HG03025 (cell line): Measurements from ENCODE around the gene HYAL1.
A peak's percentile ranks its signal among the peaks of the same experiment; 100 is the strongest.
"Not testable (repeated sequence)": the region's sequence is repeated elsewhere in the genome, so short reads cannot be mapped to it uniquely, and the experiment has no call there.

Experiments used
- ATAC-seq: cut with Tn5 transposase; IDR thresholded peaks from one replicate; pipeline ENCODE4 v1.9.1; 2021; ENCODE audit warnings: mild to moderate bottlenecking, moderate library complexity; ENCODE audit not compliant: unreplicated experiment, low FRiP score

HYAL1 gene

DNA sequence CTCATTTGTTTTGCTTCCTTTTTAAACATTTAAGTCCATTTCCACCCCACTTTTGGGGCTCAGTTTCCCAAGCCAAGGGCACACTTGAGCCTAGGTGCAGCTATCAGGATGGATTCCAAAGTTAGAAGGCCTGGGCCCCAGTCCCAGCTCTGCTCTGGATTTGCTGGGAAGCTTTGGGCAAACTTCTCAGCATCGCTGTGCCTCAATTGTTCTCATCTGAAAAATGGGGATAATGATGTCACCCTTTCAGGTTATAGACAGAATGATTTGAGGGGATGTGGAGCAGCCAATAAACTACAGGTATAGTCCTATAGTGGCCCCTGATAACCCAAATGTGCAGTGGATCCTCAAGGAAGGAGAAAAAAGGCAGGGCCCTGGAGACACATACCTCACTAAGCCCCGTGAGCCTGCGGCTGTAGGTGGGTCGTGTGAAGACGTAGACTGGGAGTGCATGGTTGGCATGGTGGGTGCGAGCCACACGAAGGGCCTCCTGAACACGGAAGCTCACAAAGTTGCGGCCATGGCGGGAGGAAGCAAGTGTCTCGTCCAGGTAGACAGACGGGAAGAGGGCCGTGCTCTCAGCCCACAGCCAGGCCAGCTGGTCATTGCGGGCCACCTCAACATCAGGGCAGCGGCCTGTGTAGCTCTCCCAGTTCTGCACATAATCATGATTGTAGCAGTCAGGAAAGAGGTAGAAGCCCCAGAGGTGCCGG, 16.0 kb upstream of the HYAL1 start:
- no peak for ATAC-seq

- ATAC-seq: no peak
Measured at GRCh38 chr3:50318615-50319014, 15.2 kb upstream of the HYAL1 start.

DNA sequence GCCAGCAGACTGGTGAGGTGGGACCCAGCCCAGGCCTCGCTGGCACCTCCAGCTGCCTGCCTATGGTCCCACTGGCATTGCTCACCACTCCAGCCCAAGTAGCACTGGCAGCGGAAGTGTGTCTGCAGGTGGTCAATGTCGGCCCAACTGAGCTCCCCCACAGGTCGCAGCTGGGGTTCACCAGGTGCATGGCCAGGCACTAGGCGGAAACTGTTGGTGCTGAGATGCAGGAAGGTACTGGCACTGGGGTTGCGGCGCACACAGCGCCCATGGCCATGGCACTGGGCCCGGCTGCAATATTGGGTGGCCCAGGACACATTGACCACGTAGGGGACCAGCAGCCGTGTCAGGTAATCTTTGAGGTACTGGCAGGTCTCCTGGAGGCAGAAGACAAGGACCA, 14.8 kb upstream of the HYAL1 start:
- no peak for ATAC-seq

- no peak for ATAC-seq
Measured at GRCh38 chr3:50317300-50317699, 13.9 kb upstream of the HYAL1 start.

GRCh38 chr3:50316657-50317242, 13.4 kb upstream of the HYAL1 start:
- no peak for ATAC-seq

GRCh38 chr3:50314816-50315215, 11.4 kb upstream of the HYAL1 start:
- no peak for ATAC-seq

DNA sequence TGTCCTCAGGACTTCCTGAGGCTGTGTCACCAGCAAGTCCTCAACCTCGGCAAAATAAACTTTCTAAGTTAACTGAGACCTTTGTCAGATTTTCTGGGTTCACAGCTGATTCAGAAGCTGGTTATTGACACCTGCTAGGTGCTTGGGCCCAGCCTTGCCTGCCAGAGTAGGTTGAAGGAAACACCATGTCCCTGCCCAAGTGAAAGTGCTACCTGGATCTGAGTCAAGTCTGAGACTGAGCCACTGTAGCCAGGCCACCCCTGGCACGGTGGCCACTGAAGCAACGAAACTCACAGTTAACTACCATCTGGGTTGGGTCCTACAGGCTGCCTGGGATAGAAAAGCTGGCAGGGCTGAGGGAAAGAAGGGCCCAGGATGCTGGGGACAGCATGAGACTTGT, 11.0 kb upstream of the HYAL1 start:
- ATAC-seq: no peak

DNA sequence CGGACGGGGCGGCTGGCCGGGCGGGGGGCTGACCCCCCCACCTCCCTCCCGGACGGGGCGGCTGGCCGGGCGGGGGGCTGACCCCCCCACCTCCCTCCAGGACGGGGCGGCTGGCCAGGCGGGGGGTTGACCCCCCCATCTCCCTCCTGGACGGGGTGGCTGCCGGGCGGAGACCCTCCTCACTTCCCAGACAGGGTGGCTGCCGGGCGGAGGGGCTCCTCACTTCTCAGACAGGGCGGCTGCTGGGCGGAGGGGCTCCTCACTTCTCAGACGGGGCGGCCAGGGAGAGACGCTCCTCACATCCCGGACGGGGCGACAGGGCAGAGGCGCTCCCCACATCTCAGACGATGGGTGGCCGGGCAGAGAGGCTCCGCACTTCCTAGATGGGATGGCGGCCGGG, 8.7 kb upstream of the HYAL1 start:
- not testable (repeated sequence) for ATAC-seq

DNA sequence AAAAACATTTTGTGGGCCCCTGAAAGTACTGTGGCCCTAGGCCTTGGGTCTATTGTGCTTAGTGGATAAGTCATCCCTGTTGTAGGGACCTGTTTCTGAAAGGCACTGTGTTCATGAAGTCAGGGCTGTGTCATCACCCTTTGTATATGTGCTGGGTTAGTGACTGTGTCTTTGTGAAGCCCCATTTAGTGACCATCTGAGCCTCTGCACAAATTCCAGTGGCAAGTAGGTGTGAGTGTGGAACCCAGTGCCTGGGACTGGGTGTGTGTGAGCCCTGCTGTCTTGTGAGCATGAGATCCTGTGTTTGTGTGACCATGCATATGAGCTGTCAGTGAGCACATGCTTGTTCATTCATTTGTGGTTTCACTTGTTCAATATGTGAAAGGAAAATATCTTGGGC, 1.2 kb upstream of the HYAL1 start:
- no peak for ATAC-seq

DNA sequence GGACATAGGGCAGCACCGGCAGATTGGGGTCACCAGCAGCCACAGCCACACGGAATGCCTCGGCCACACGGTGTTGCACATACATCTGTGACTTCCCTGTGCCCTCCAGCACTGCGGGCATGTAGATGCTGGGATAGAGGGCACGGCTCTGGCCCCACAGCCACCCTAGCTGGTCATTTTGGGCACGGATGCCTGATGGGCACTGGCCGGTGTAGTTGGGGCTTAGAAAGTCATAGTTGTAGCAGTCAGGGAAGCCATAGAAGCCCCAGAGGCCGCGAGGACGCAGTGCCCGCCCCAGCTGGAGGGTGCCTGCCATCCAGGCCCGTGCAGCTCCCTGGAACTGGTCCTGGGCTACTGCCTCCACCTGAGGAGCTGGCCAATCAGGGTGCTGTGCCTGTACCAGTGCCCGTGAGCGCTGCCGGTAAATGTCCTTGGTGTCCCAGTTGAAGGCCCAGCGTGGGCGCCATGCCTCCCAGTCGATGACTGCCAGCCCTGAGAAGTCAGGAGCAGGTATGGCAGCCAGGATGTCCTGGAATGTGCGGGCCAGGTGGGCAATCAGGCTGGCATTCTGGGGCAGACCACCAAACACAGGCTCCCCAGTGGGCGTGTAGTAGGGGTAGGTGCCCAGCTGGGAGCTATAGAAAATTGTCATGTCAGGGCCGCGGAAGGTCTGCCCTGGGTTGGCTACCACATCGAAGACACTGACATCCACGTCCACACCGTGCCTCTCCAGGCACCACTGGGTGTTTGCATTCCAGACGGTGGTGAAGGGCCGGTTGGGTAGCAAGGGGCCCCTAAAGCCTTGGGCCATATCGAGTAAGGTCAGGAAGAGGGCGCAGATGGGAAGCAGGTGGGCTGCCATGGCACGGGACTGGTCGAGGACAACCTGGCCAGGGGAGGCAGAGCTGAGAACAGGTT, 1.0 kb downstream of the HYAL1 start:
- ATAC-seq: no peak

DNA sequence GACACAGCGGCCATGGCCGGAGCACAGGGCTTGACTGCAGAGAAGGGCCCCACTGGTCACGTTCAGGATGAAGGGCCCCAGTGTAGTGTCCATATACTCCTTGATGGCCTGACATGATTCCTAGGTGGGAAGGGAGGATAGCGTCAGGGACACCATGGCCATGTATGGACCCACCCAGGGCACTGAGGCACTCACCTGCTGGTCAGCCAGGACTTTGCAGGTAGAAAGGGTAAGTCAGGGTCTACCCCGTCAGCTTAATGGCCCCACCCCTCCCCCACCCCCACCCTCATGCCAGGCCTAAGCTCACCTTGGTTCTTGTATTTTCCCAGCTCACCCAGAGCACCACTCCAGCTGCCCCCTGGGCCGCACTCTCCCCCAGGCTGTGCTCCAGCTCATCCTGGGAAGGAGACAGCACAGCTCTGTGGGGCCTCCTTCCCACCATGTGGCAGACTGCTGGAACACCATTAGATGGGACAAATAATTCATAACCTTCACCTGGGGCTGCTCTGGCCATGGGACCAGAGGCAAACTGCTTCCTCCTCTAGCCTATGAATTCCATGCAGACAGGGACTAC, 2.6 kb downstream of the HYAL1 start:
- no peak for ATAC-seq

- ATAC-seq: no peak
Measured at GRCh38 chr3:50299929-50300680, 3.3 kb downstream of the HYAL1 start.

DNA sequence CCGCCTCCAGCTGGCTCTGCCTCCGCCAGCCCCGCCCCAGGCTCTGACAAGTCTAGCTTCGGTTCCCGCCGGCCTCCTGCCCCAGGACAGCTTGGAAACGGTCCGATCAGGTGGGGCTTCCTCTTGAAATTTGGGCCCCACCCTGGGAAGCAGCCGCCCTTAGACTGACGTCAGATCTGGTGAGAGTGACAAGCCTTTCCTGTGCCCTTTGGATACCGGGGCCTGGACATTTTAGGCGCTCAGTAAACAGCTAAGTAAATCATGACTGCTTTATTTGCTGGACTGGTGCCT, 3.8 kb downstream of the HYAL1 start:
- no peak for ATAC-seq

DNA sequence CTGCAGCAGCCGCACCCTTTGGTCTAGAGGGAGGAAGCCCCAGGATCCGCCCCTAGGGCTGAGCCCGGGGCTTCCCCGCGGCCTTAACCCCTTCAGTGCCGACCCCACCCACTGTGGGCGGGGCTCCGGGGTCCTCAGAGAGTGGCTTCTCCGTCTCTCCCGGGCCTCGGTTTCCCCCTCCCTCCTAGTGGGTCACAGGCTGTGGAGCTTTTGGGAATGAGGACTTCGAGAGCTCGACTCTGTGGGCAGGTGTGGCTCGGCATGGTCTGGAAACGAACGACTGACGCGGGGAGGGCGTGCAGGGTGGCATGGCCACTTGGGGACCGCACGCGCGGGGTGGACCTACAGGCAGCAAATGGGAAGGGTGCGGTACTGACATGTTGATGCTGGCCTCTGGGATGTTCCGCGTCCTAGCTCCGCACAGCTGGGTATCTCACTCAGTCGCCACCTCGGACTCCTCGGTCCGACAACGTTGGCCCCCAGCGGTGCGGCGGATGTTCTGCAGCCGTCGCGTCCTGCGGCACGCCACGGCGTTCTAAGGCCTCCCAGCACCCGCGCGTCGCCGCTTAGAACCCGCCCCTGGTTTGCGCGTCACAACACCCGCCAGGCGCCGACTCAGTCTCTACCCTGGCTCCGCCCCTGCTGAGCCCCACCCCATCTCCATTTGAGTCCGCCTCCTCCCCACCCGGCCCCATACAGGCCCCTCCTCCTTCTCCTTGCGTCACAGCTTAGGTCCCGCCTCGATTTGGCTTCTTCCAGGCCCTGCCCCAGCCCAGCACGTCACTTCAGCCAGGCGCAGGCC, 4.3 kb downstream of the HYAL1 start, which contains the start of the genes HYAL3 and NAA80:
TSS of gene HYAL3 (minus strand) at position 570 of the 802 bp plus-strand sequence. CDS start 3,803 bp downstream, outside the sequence.
TSS of gene NAA80 (minus strand) at position 570 of the 802 bp plus-strand sequence. CDS start 1,942 bp downstream, outside the sequence.
- ATAC-seq: peak; percentile 76

GRCh38 chr3:50297896-50298725, 5.3 kb downstream of the HYAL1 start:
- no peak for ATAC-seq

GRCh38 chr3:50297384-50297775, 6.0 kb downstream of the HYAL1 start:
- no peak for ATAC-seq

DNA sequence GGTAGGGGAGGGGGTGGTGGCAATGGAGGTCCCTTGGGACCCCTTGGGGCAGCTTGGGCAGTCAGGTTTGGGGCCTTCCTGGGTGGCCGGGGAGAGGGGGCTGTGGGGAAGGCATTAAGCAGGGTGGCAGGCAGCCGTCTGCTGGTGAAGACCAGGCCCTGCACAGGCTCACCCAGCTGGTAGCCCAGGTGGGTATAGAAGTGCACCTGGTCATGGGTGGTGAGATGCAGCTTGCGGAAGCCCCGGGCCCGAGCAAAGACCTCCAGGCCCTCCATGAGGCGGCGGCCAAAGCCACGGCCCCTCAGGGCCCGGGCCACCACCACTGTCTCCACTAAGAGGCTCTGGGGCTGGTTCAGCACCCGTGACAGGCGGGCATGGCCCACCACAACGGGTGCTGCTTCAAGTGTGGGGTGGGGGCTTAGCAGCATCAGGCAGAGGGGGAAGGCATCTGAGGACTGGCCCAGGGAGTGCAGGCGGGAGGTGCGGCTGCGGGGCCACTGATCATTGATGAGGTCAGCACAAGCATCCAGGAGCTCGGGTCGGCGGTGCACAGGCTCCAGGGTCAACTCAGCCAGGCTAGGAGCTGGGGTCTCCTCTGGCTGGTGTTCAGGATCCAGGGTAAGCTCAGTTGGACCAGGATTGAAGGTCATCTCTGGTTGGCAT, 6.5 kb downstream of the HYAL1 start:
- ATAC-seq: no peak
